K562 (cell line): ENCODE data around the gene GALE. TPM values are rescaled to one million over a fixed set of nuclear protein-coding genes. Genes with fewer than 3 reads are reported as not detected.

Experiments
- ARID3B ChIP-seq: fragments of 250-450 bp; sonication (Bioruptor Pico); IDR thresholded peaks from 2 replicates; pipeline ENCODE4 v1.4.0; 2020; ENCODE audit warnings: borderline replicate concordance
- DDX20 ChIP-seq: fragments of 450-650 bp; IDR thresholded peaks from 2 replicates; pipeline ENCODE4 v1.6.1; 2016; ENCODE audit warnings: missing genetic modification characterization, low read depth, mild to moderate bottlenecking, missing compliant biosample characterization, moderate library complexity
- DNMT1 ChIP-seq: fragments of 450-650 bp; IDR thresholded peaks from 2 replicates; pipeline ENCODE4 v1.6.1; 2016; ENCODE audit warnings: antibody characterized with exemption, mild to moderate bottlenecking
- E2F4 ChIP-seq: sonication (generic); formaldehyde crosslinking; IDR thresholded peaks from 2 replicates; pipeline ENCODE4 v1.8.0; 2022; ENCODE audit warnings: mild to moderate bottlenecking, low read depth, missing genetic modification reagents
- EHMT2 ChIP-seq: fragments of 450-650 bp; IDR thresholded peaks from 2 replicates; pipeline ENCODE4 v1.6.1; 2018; ENCODE audit warnings: antibody characterized with exemption
- EZH2 ChIP-seq: IDR thresholded peaks from 2 replicates; pipeline ENCODE4 v1.6.1; 2012; ENCODE audit warnings: low read depth, mild to moderate bottlenecking, inconsistent platforms, low read length, borderline replicate concordance
- FOXA3 ChIP-seq, 2 experiments: fragments of 450-650 bp in 1 of 2; sonication (generic) in 1 of 2; formaldehyde crosslinking; IDR thresholded peaks in 1 of 2; conservative IDR thresholded peaks in 1 of 2; 2 replicates each; pipeline versions ENCODE4 v1.4.0 to v1.8.0; 2020 to 2022; ENCODE audit warnings: mild to moderate bottlenecking in 2 of 2, missing genetic modification reagents in 1 of 2
- GTF2A2 ChIP-seq: IDR thresholded peaks from 2 replicates; pipeline ENCODE4 v1.6.1; 2016; ENCODE audit warnings: mild to moderate bottlenecking, missing genetic modification characterization, missing compliant biosample characterization
- HDAC1 ChIP-seq, 2 experiments: fragments of 450-650 bp; IDR thresholded peaks; 2 replicates each; pipeline ENCODE4 v1.6.1; 2016 to 2017; ENCODE audit warnings: inconsistent platforms in 1 of 2, mild to moderate bottlenecking in 1 of 2, moderate library complexity in 1 of 2
- PHTF2 ChIP-seq: fragments of 250-450 bp; sonication (Bioruptor Pico); IDR thresholded peaks from 2 replicates; pipeline ENCODE4 v1.5.0; 2021; ENCODE audit warnings: mild to moderate bottlenecking
- POLR2AphosphoS5 ChIP-seq: IDR thresholded peaks from 2 replicates; pipeline ENCODE4 v1.6.1; 2011; ENCODE audit warnings: mild to moderate bottlenecking, low read depth, low read length, moderate library complexity; ENCODE audit not compliant: control insufficient read depth, insufficient read depth
- TCF7 ChIP-seq: sonication (generic); IDR thresholded peaks from 2 replicates; pipeline ENCODE4 v1.6.1; 2016; ENCODE audit warnings: antibody characterized with exemption, borderline replicate concordance
- ZNF354B ChIP-seq: fragments of 250-450 bp; sonication (Bioruptor Pico); IDR thresholded peaks from 2 replicates; pipeline ENCODE4 v1.4.0; 2020
- polyA plus RNA-seq, 8 experiments: library from polyadenylated mRNA; depleted of rRNA in 4 of 8; stranded (reverse) in 5 of 8; unstranded in 3 of 8; fragments of >200 nt; fragmentation: Nextera tagmentation in 2 of 8; fragmentation: Illumina TruSeq in 1 of 8; extraction: Ambion mirVana in 2 of 8; extraction: Trizol in 1 of 8; gene quantifications; 2 replicates each; pipeline versions ENCODE4 v1.2.1 to v1.2.3, GENCODE V29; 2011 to 2014; ENCODE audit warnings: inconsistent platforms in 1 of 8, missing spikeins in 1 of 8
- total RNA-seq, 7 experiments: library from RNA; depleted of rRNA in 6 of 7; stranded (reverse); fragments of >200 nt in 6 of 7; fragmentation: Illumina TruSeq in 2 of 7; extraction: Trizol in 2 of 7; gene quantifications; 2 replicates each; pipeline versions ENCODE4 v1.2.1 to v1.2.3, GENCODE V29; 2011 to 2021; ENCODE audit warnings: low replicate concordance in 1 of 7
- TF ChIP-seq, protein P1 (sequence below): sonication (generic); formaldehyde crosslinking; IDR thresholded peaks from 2 replicates; pipeline ENCODE4 v1.8.1; 2023; ENCODE audit warnings: mild to moderate bottlenecking, missing genetic modification reagents, moderate library complexity
- TF ChIP-seq, protein P2 (sequence below), 3 experiments: fragments of 200-800 bp in 1 of 3; sonication (Bioruptor generic) in 1 of 3; sonication (generic) in 1 of 3; formaldehyde crosslinking in 1 of 3; IDR thresholded peaks; 2 replicates each; pipeline versions ENCODE4 v1.6.1 to v1.8.0; 2016 to 2022; ENCODE audit warnings: mild to moderate bottlenecking in 2 of 3, missing compliant biosample characterization in 2 of 3, missing genetic modification characterization in 2 of 3, missing genetic modification reagents in 1 of 3

GALE gene
- total and polyA plus RNA-seq, 9 of the 15 experiments (the other 6 are each of a cell fraction or from before 2014, with no cell fraction given): 8.4 to 139 (median 88.3) TPM

- TF ChIP-seq, protein P1, sequence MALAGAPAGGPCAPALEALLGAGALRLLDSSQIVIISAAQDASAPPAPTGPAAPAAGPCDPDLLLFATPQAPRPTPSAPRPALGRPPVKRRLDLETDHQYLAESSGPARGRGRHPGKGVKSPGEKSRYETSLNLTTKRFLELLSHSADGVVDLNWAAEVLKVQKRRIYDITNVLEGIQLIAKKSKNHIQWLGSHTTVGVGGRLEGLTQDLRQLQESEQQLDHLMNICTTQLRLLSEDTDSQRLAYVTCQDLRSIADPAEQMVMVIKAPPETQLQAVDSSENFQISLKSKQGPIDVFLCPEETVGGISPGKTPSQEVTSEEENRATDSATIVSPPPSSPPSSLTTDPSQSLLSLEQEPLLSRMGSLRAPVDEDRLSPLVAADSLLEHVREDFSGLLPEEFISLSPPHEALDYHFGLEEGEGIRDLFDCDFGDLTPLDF: peak; percentile 74; the same call in 1 of the 2 replicates
- no peak for TF ChIP-seq E2F4
- peak; percentile 71; the same call in 1 of the 2 replicates for TF ChIP-seq TCF7
- TF ChIP-seq DNMT1: no peak
- TF ChIP-seq ARID3B (CRISPR knock-in tag): no peak
- TF ChIP-seq, protein P2, sequence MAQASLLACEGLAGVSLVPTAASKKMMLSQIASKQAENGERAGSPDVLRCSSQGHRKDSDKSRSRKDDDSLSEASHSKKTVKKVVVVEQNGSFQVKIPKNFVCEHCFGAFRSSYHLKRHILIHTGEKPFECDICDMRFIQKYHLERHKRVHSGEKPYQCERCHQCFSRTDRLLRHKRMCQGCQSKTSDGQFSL (CRISPR knock-in tag; IDR thresholded peaks at IDR 0.05): peak; percentile 74; the same call in 1 of the 2 replicates
- TF ChIP-seq, protein P2 (tag; IDR thresholded peaks at IDR 0.05): peak in 1 of 2 experiments; percentile 96; a peak in 2 of 4 replicates
- no peak for TF ChIP-seq GTF2A2 (tag)
- TF ChIP-seq EZH2: no peak
- TF ChIP-seq PHTF2 (CRISPR knock-in tag): no peak
- TF ChIP-seq ZNF354B (CRISPR knock-in tag): no peak
- TF ChIP-seq EHMT2: no peak
- 0 out of 4 replicates have a peak, but pooled peaks of 1 of the 2 experiments have one; percentile 29 for TF ChIP-seq FOXA3 (CRISPR knock-in tag; conservative IDR thresholded peaks at IDR 0.05 in 1 of 2, IDR thresholded peaks at IDR 0.05 in 1 of 2)
- TF ChIP-seq HDAC1 (IDR thresholded peaks at IDR 0.05): peak in 1 of 2 experiments; percentile 99; a peak in 2 of 4 replicates
- no peak for TF ChIP-seq DDX20
- TF ChIP-seq POLR2AphosphoS5: peak; percentile 93
Observed at GRCh38 chr1:23777979-23778814, 22.4 kb downstream of the GALE start, which contains the start of gene PITHD1 (continued).
